Gastroesophageal sphincter (tissue), 3 donors: ENCODE results near the gene EMCN.

Experiments used
- CTCF ChIP-seq, 4 experiments: fragments of 200-600 bp in 2 of 4; fragments of 450-650 bp in 2 of 4; sonication (generic) in 1 of 4; IDR thresholded peaks; one replicate each; pipeline ENCODE4 v1.5.1; 2017 to 2019; ENCODE audit warnings: antibody characterized with exemption in 4 of 4, mild to moderate bottlenecking in 2 of 4, moderate library complexity in 2 of 4
- POLR2AphosphoS5 ChIP-seq: sonication (generic); formaldehyde crosslinking; IDR thresholded peaks from one replicate; pipeline ENCODE4 v1.6.1; 2017; ENCODE audit warnings: antibody characterized with exemption

GRCh38 chr4:100494166-100494565 lies 23.7 kb downstream of the EMCN start:
- no peak for TF ChIP-seq CTCF (IDR thresholded peaks at IDR 0.05)
- no peak for TF ChIP-seq POLR2AphosphoS5
